ENCODE results near the gene POLR2E.
A peak's percentile ranks its signal among the peaks of the same experiment; 100 is the strongest.

POLR2E gene

GRCh38 chr19:1109697-1110671 lies 14.8 kb upstream of the POLR2E start:
- no peak for DNase-seq

- no peak for DNase-seq
Observed at GRCh38 chr19:1109032-1109551, 13.9 kb upstream of the POLR2E start.

- DNase-seq, result no peak
Observed at GRCh38 chr19:1108291-1109031, 13.3 kb upstream of the POLR2E start.

GRCh38 chr19:1107661-1108261 lies 12.6 kb upstream of the POLR2E start:
- DNase-seq, result no peak

- DNase-seq, result no peak
Observed at GRCh38 chr19:1106841-1107660, 11.9 kb upstream of the POLR2E start.

- no peak for DNase-seq
Observed at GRCh38 chr19:1105873-1106840, 11.0 kb upstream of the POLR2E start.

GRCh38 chr19:1105008-1105872 lies 10.1 kb upstream of the POLR2E start:
- DNase-seq, result no peak

GRCh38 chr19:1104311-1105007 lies 9.3 kb upstream of the POLR2E start:
- DNase-seq, result peak; percentile 59 to 61

- DNase-seq, result peak; percentile 98
Observed at GRCh38 chr19:1103708-1104310, 8.6 kb upstream of the POLR2E start, which contains the start of gene GPX4. GPX4 (plus strand) TSS chr19:1103994; CDS start chr19:1104044, 50 bp downstream.

GRCh38 chr19:1103132-1103707 lies 8.0 kb upstream of the POLR2E start:
- no peak for DNase-seq

GRCh38 chr19:1102407-1103131 lies 7.4 kb upstream of the POLR2E start:
- peak; percentile 54 to 62 for DNase-seq

- DNase-seq, result no peak
Observed at GRCh38 chr19:1101337-1101698, 6.1 kb upstream of the POLR2E start.

- DNase-seq, result no peak
Observed at GRCh38 chr19:1098177-1099051, 3.2 kb upstream of the POLR2E start.

GRCh38 chr19:1097810-1098176 lies 2.6 kb upstream of the POLR2E start:
- no peak for DNase-seq

- DNase-seq, result no peak
Observed at GRCh38 chr19:1094655-1094977, 559 bp downstream of the POLR2E start.

GRCh38 chr19:1093811-1094553 lies 1.2 kb downstream of the POLR2E start:
- DNase-seq, result no peak
